Activated CD4-positive, alpha-beta T cell treated with anti-CD3 and anti-CD28 coated beads, Interleukin-2, amount 10 ng/mL, durations not matched to agents 24 days and 14 days (primary cell): ENCODE data around the gene MSH5. TPM values are rescaled to one million over a fixed set of nuclear protein-coding genes. Genes with fewer than 3 reads are reported as not detected.

Experiments
- DNase-seq: peaks from one replicate; pipeline ENCODE4 v3.0.0; 2022
- H3K27ac Mint-ChIP-seq: one replicate; pipeline ENCODE4 v1.8.0; 2022; ENCODE audit warnings: mild to moderate bottlenecking, mixed read lengths
- H3K27me3 Mint-ChIP-seq: one replicate; pipeline ENCODE4 v1.8.0; 2022; ENCODE audit warnings: mixed read lengths
- H3K36me3 Mint-ChIP-seq: one replicate; pipeline ENCODE4 v1.8.0; 2022; ENCODE audit warnings: low read depth, mild to moderate bottlenecking, mixed read lengths
- H3K4me1 Mint-ChIP-seq: one replicate; pipeline ENCODE4 v1.8.0; 2021; ENCODE audit warnings: mixed read lengths
- H3K4me3 Mint-ChIP-seq: one replicate; pipeline ENCODE4 v1.8.0; 2022; ENCODE audit warnings: mild to moderate bottlenecking, moderate library complexity, mixed read lengths
- H3K9me3 Mint-ChIP-seq: one replicate; pipeline ENCODE4 v1.8.0; 2021; ENCODE audit warnings: mixed read lengths
- intact Hi-C: fragments of 100-400 bp; cut with micrococcal nuclease; formaldehyde crosslinking; loops from one replicate; pipeline ENCODE4 v1.15.1; 2023
- total RNA-seq: library from RNA; stranded (reverse); gene quantifications from 2 replicates; pipeline ENCODE4 v1.2.3, GENCODE V29; 2022

MSH5 gene
- total RNA-seq, result 87.8 and 99.6 TPM in 2 replicates

- intact Hi-C loops, result loop anchor here (1.0 to 10.0 kb wide), 8 partner anchors 29 to 1575 kb away; partner anchors contain the start of genes ATP6V1G2, HSD17B8, LTB and LY6G5C
- DNase-seq, result peak; percentile 99
- peaks cover 54% of the 10 kb centered on the region for H3K4me1 Mint-ChIP-seq
- H3K27me3 Mint-ChIP-seq, result no peaks in the 10 kb centered on the region
- H3K27ac Mint-ChIP-seq, result peak within 1 kb of the TSS; percentile 93
- no peaks in the 10 kb centered on the region for H3K9me3 Mint-ChIP-seq
- peaks cover 50% of the 10 kb centered on the region for H3K36me3 Mint-ChIP-seq
- H3K4me3 Mint-ChIP-seq, result peak within 1 kb of the TSS; percentile 98
These were observed at the start of gene MSH5 for GRCh38 chr6:31739639-31740396. TSS of gene MSH5 (plus strand) at chr6:31740005. CDS start at chr6:31740467, 462 bp downstream.

GRCh38 chr6:31690231-31691077 lies 49.4 kb upstream of the MSH5 start:
- Mint-ChIP-seq H3K36me3 (peaks cover 46% of the 10 kb centered on the region), H3K27me3 (no peaks in the 10 kb centered on the region), H3K4me1 (peaks cover 4% of the 10 kb centered on the region), H3K4me3 (no peak overlapping the region), H3K9me3 (no peaks in the 10 kb centered on the region), H3K27ac (peak overlapping the region; percentile 3)
- intact Hi-C loops, result no loop called here
- no peak for DNase-seq

- Mint-ChIP-seq H3K36me3 (peaks cover 45% of the 10 kb centered on the region), H3K4me1 (peaks cover 4% of the 10 kb centered on the region), H3K4me3 (no peak overlapping the region), H3K27me3 (no peaks in the 10 kb centered on the region), H3K9me3 (no peaks in the 10 kb centered on the region), H3K27ac (peak overlapping the region; percentile 51)
- no peak for DNase-seq
- intact Hi-C loops, result no loop called here
These were observed 48.7 kb upstream of the MSH5 start for GRCh38 chr6:31691078-31691463.

- no peak overlapping the region for H3K4me3 Mint-ChIP-seq
- H3K36me3 Mint-ChIP-seq, result peaks cover 45% of the 10 kb centered on the region
- intact Hi-C loops, result no loop called here
- no peaks in the 10 kb centered on the region for H3K27me3 Mint-ChIP-seq
- no peak for DNase-seq
- no peaks in the 10 kb centered on the region for H3K9me3 Mint-ChIP-seq
- no peak overlapping the region for H3K27ac Mint-ChIP-seq
- H3K4me1 Mint-ChIP-seq, result peaks cover 4% of the 10 kb centered on the region
These were observed 48.2 kb upstream of the MSH5 start for GRCh38 chr6:31691564-31692108.

GRCh38 chr6:31692353-31692752 lies 47.5 kb upstream of the MSH5 start:
- DNase-seq, result no peak
- Mint-ChIP-seq H3K4me3 (no peak overlapping the region), H3K9me3 (no peaks in the 10 kb centered on the region), H3K36me3 (peaks cover 47% of the 10 kb centered on the region), H3K27ac (no peak overlapping the region), H3K4me1 (peaks cover 6% of the 10 kb centered on the region), H3K27me3 (no peaks in the 10 kb centered on the region)
- intact Hi-C loops, result no loop called here

- Mint-ChIP-seq H3K27ac (no peak overlapping the region), H3K4me3 (no peak overlapping the region), H3K36me3 (peaks cover 47% of the 10 kb centered on the region)
These were observed 46.9 kb upstream of the MSH5 start for GRCh38 chr6:31692886-31693285.

GRCh38 chr6:31693535-31693934 lies 46.3 kb upstream of the MSH5 start:
- intact Hi-C loops, result no loop called here
- Mint-ChIP-seq H3K27ac (no peak overlapping the region), H3K4me1 (peaks cover 12% of the 10 kb centered on the region), H3K36me3 (peaks cover 43% of the 10 kb centered on the region), H3K27me3 (no peaks in the 10 kb centered on the region), H3K4me3 (no peak overlapping the region), H3K9me3 (no peaks in the 10 kb centered on the region)
- DNase-seq, result no peak

More at GRCh38 chr6:31692886-31693285, 46.9 kb upstream of the MSH5 start:
- intact Hi-C loops, result no loop called here
- no peaks in the 10 kb centered on the region for H3K9me3 Mint-ChIP-seq
- H3K4me1 Mint-ChIP-seq, result peaks cover 11% of the 10 kb centered on the region
- DNase-seq, result no peak
- H3K27me3 Mint-ChIP-seq, result no peaks in the 10 kb centered on the region

GRCh38 chr6:31697555-31697954 lies 42.2 kb upstream of the MSH5 start:
- Mint-ChIP-seq H3K36me3 (peaks cover 32% of the 10 kb centered on the region), H3K4me3 (no peak overlapping the region), H3K4me1 (peaks cover 24% of the 10 kb centered on the region), H3K27ac (peak overlapping the region; percentile 66), H3K27me3 (no peaks in the 10 kb centered on the region), H3K9me3 (no peaks in the 10 kb centered on the region)
- DNase-seq, result no peak
- intact Hi-C loops, result no loop called here

GRCh38 chr6:31700740-31701401 lies 38.9 kb upstream of the MSH5 start:
- DNase-seq, result no peak
- intact Hi-C loops, result no loop called here
- H3K9me3 Mint-ChIP-seq, result no peaks in the 10 kb centered on the region
- peak overlapping the region; percentile 10 for H3K27ac Mint-ChIP-seq
- peak overlapping the region; percentile 98 for H3K4me3 Mint-ChIP-seq
- H3K4me1 Mint-ChIP-seq, result peaks cover 30% of the 10 kb centered on the region
- no peaks in the 10 kb centered on the region for H3K27me3 Mint-ChIP-seq
- H3K36me3 Mint-ChIP-seq, result peaks cover 23% of the 10 kb centered on the region

GRCh38 chr6:31701666-31702404 lies 38.0 kb upstream of the MSH5 start:
- intact Hi-C loops, result loop anchor here (2.0 kb wide), 2 partner anchors 21 to 25 kb away; partner anchors contain the start of gene LY6G5C
- Mint-ChIP-seq H3K4me1 (peaks cover 30% of the 10 kb centered on the region), H3K9me3 (no peaks in the 10 kb centered on the region), H3K27ac (peak overlapping the region; percentile 99), H3K4me3 (peak overlapping the region; percentile 98), H3K36me3 (peaks cover 17% of the 10 kb centered on the region), H3K27me3 (no peaks in the 10 kb centered on the region)
- no peak for DNase-seq

- DNase-seq, result no peak
- intact Hi-C loops, result loop anchor here (2.0 kb wide), 2 partner anchors 22 to 24 kb away; partner anchors contain the start of gene LY6G5C
- Mint-ChIP-seq H3K4me1 (peaks cover 28% of the 10 kb centered on the region), H3K36me3 (peaks cover 14% of the 10 kb centered on the region), H3K27me3 (no peaks in the 10 kb centered on the region), H3K9me3 (no peaks in the 10 kb centered on the region), H3K4me3 (peak overlapping the region; percentile 98), H3K27ac (peak overlapping the region; percentile 99)
These were observed 37.4 kb upstream of the MSH5 start for GRCh38 chr6:31702405-31702818.

- peak within 1 kb of the TSS; percentile 98 for H3K4me3 Mint-ChIP-seq
- no peaks in the 10 kb centered on the region for H3K9me3 Mint-ChIP-seq
- peak within 1 kb of the TSS; percentile 99 for H3K27ac Mint-ChIP-seq
- peaks cover 10% of the 10 kb centered on the region for H3K36me3 Mint-ChIP-seq
- peak; percentile 99 for DNase-seq
- intact Hi-C loops, result loop anchor here (1.0 to 2.0 kb wide), 5 partner anchors 22 to 160 kb away; partner anchors contain the start of genes CLIC1 and LY6G5C
- H3K4me1 Mint-ChIP-seq, result peaks cover 23% of the 10 kb centered on the region
- H3K27me3 Mint-ChIP-seq, result no peaks in the 10 kb centered on the region
These were observed 36.7 kb upstream of the MSH5 start, which contains the start of gene ABHD16A for GRCh38 chr6:31702819-31703716. TSS of gene ABHD16A (minus strand) at chr6:31703324. CDS start at chr6:31703281, 43 bp downstream.
